Measurements from ENCODE around the gene VDAC2.
"Not testable (repeated sequence)": the region's sequence is repeated elsewhere in the genome, so short reads cannot be mapped to it uniquely, and the experiment has no call there.

VDAC2 gene

DNA sequence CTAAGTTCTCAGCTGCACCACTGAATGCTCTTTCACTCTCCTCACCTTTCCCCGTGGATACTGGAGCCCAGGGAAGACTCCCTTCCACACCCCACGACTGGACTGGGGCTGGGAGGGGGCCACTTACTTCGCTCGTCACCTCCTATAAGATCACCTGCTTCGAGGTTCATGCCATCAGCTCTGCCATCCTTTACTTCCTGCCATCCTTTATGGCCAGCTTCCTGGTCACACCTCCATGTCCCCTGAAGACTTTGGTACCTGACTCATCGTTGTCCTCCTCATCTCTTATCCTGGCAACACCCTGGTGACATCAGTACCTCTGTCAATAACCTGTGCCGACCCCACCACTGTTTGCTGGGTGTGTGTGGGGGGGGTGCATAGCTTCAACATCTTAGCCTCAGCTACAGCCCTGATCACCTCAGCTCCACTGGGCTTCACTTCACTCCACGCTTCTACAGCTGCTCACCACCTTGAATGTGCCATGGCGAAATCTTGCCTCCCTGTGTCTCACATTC is 8.7 kb upstream of the VDAC2 start:
- DNase-seq, result no peak

DNA sequence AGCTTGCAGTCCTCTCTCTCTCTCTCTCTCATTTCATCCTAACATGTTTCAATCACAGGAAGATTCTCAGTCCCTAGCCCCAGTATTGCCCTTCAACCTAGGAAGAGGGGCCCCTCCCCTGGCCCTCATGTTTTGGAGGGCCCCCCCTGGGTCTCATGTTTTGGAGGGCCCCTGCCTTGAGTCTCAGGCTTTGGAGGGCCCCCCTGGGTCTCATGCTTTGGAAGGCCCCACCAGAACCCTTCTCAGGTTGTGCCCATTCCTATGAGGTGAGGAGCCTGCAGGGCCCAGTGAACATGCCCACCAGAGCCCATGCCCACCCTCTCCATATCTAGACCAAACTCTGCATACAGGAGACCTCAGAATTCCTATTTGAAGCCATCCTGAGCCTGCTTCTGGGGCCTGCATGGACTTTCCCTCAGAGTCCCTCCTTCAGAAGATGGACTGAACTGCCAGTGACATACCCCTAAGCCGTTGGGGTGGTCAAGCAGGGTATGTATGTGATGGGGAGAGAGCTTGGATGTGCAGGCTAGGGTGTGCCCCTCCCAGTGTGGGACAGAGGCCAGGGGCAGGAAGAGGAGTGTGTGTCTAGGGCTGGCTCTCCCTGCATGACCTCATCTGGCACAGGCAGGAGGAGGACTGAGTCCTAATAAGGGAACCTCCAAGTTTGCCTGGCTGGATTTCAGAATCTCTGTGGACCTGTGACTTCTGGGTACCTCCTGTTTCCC is 8.1 kb upstream of the VDAC2 start:
- no peak for DNase-seq

DNA sequence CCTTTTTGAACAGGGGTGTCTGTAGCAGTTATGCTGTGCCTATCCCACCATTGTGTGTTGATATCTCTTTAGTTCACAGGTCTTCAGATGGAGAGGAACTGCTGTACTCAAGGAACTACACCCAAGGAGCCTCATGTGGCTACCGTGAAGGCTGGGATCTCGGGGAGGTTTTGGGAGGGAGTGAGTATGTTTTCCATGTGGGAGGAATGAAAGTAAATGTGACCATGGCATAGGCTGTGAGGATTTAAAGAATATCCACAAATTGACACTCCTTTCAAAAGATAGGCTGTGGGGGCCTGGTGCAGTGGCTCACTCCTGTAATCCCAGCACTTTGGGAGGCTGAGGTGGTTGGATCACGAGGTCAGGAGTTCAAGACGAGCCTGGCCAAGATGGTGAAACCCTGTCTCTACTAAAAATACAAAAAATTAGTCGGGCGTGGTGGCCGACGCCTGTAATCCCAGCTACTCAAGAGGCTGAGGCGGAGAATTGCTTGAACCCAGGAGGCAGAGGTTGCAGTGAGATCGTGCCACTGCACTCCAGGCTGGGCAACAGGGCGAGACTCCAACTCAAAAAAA is 7.5 kb upstream of the VDAC2 start:
- DNase-seq, result not testable (repeated sequence)

DNA sequence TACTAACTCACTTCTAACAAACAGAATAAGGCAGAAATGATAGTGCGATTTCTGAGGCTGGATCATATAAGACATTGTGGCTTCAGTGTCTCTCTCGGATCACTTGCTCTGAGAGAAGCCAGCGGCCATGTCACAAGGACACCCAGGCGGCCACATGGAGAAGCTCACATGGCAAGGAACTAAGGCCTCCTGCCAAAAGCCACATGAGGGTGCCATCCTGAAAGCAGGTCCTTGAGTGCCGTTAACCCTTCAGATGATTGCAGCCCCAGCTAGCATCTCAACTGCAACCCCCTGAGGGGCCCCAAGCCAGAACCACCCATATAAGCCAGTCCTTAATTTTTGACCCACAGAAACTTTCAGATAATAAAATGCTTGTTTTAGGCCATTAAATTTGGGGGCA is 6.9 kb upstream of the VDAC2 start:
- no peak for DNase-seq

DNA sequence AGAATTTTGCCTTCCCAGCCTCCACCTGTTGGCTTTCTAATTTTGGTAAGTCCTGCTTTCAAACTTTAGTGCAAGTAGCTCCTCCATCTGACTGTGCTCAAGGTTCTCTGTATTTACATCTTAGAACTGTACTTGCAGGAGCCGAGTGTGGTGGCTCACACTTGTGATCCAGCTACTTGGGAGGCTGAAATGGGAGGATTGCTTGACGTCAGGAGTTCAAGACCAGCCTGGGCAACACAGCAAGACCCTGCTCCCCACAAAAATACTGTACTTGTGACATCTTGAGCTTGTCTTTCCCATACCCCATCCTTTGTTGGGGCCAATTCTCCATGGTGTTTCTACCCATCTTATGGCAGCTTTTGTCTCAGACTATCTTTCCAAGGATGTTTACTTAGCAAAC is 4.7 kb upstream of the VDAC2 start:
- no peak for DNase-seq

DNA sequence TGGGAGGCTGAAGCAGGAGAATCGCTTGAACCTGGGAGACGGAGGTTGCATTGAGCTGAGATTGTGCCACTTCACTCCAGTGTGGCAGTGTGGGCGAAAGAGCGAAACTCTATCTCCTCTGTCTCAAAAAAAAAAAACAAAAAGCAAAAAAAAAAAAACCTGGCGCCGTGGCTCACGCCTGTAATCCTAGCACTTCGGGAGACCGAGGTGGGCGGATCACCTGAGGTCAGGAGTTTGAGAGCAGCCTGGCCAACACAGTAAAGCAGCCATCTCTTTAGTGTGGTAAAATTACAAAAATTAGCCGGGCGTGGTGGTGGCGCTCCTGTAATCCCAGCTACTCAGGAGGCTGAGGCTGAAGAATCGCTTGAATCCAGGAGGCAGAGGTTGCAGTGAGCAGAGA is 4.0 kb upstream of the VDAC2 start:
- DNase-seq, result not testable (repeated sequence)

DNA sequence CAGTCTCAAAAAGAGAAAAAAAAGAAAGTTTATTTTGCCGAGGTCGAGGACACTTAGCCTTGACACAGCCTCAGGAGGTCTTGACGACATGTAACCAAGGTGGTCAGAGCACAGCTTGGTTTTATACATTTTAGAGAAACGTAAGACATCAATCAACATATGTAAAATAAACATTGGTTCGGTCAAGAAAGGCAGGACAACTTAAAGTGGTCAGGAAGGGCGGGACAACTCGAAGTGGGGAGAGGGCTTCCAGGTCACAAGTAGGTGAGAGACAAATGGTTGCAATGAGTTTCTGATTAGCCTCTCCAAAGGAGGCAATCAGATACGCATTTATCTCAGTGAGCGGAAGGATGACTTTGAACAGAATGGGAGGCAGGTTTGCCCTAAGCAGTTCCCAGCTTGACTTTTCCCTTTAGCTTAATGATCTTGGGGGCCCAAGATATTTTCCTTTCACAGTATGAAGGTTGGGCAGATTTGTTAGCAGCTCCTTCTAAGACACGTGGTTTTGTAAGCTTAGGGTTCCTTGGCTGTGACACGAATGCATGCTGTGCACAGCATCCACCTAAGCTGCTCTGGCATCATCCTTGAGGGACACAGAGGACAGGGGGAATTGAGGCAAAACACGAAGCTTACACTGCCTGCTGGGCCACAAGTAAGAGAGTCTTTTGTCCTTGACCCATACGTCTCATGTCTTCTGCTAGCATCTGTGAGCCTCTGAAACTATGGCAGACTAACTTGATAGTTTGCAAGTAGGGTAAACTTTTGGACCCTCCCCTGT is 3.3 kb upstream of the VDAC2 start:
- no peak for DNase-seq

DNA sequence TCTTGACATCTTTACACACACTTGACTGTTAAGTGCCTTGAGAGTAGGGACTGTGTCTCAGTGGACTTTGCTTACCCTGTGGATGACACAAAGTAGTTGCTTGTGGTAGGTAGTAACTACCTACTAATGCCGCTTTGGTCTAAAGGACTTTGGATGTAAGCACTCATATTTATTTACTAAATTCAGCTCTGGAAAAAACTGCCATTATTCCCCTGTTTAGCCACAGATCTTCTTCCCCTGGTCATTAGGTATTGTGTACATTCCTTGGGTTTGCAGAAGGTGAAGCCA is 2.8 kb upstream of the VDAC2 start:
- no peak for DNase-seq

DNA sequence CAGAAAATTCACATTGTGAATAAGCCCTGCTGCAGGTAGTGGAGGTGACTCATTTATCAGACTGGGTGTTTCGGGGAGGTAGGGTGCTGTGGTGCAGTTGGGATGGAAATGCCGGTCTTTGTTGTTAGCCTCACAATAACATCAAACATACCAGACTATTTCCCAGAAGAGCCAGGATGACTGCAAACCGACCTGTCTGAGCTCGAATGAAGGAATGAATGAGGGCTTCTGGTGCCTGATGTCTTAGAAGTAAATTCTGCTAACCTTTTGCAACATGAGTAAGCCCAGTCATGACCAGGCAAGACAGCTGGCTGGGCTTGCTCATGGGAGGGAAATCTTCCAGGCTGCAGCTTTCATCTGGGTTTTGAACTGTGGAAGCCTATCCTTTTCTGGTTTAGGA is 2.4 kb upstream of the VDAC2 start:
- DNase-seq, result no peak

DNA sequence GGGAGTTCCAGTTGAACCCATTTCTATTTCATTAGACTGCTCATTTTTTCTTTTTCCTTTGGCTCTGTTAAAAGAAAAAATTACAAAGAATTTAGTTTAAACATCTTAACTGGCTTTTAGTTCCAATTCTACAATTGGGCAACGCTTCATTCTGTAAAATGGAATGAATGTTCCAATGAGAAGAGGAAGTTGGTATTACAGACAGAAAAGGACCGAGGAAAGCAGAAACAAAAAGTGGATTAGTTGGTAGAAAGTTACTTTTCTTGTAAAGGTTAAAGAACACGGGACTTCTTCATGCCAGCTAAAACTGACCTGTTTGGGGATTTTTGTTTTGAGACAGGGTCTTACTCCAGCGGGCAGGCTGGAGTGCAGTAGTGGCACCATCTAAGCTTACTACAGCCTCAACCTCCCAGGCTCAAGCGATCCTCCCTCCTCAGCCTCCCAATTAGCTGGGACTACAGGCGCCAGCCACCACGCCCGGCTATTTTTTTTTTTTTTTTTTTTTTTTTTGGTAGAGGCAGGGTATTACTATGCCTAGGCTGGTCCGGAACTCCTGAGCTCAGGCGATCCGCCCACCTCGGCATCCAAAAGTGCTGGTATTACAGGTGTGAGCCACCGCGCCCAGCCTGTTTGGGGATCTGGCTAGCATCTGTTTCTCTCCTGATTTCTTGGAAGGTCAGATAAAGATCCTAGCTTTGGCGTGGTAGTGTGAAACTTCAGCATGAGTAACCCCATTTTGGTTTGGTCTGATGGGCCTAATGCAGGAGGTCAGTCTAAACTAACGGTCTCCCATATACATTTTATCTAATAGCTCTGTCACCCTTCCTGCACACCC is 1.3 kb upstream of the VDAC2 start:
- peak; percentile 10 for DNase-seq

DNA sequence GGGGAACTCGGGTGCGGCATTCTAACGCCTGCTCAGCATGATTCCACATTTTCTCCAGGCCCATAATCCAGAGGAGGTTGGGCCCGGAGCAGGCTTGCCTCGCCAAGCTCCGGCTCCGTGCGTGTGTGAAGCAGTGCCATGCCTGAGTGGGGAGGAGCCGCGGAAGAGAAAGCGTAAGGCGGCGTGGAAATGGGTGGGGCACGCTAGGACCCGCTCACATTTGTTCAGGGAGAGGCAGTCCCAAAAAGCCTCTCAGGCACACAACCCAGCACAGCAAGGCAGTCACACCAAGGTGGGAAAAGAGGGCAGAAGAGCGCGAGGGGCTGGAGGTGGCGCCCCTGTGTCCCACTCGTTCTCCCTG is 695 bp upstream of the VDAC2 start:
- DNase-seq, result peak; percentile 80

DNA sequence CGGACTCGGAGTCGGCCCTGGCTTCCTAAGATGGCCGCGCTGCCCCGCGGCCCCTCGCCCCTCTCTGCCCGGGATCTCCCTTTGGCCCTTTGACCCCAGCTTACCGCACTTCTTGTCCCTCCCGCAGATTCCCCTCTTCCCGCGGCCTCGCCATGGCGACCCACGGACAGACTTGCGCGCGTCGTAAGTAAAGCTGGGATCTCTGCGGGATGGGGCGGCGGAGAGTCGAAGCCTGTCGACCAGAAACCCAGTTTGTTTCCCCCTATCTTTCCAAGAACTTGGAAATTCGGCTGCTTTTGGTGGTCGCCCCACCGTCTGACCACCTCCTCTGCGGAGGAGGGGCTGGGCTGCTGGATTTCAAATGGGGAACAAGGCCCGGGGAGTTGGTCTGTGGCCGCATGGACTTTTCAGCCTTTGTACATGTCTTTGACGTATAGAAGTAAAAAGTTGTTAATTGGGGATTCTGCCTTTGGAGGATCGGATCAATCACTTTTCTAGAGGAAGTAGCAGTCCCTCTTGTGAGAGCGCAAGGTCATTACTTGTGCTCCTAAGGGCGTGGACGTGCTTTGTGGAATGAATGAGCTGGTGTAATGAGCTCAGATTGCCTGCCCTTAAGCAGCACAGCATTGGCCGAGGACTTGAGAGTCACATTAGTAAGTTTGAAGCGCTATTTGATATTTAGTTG is 553 bp downstream of the VDAC2 start:
- peak; percentile 41 for DNase-seq

DNA sequence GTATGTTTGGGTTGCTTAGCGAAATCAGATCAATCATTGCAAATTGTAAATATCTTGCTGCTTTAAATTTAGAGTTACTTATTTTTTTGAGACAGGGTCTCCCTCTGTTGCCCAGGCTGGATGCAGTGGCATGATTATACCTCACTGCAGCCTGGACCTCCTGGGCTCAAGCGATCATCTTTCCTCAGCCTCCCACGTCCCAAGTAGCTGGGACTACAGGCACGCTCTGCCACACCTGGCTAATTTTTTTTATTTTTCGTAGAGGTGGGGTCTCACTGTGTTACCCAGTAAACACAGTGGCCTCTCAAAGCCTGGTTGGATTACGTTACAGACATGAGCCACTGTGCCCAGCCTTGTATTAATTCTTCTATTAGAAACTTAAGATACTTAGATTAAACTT is 1.7 kb downstream of the VDAC2 start:
- no peak for DNase-seq

DNA sequence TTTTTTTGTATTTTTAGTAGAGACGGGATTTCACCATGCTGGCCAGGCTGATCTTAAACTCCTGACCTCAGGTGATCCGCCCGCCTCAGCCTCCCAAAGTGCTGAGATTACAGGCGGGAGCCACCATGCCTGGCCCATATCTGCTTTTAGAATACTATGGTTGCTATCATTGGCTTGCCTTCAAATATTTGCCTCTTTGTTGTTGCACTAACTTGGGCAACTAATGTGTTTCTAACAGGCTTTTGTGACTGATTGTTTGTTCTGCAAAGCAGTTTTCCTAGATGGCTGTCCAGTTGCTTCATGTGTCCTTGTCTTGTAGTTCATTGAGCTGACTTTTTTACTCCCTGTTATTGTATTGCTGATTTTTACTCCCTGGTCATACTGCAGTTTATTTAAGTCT is 9.7 kb downstream of the VDAC2 start:
- DNase-seq, result no peak

DNA sequence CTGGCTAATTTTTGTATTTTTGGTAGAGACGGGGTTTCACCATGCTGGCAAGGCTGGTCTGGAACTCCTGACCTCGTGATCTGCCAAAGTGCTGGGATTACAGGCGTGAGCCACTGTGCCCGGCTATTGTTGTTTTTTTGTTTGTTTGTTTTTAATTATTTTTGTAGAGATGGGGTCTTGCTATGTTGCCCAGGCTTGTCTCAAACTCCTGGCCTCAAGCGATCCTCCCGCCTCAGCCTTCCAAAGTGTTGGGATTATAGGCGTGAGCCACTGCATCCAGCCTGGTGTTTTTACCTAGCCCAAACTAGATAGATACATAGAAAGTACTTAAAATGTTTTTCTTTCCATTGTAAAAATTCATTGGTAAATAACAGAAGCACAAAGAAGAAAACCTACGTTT is 10.9 kb downstream of the VDAC2 start:
- not testable (repeated sequence) for DNase-seq

DNA sequence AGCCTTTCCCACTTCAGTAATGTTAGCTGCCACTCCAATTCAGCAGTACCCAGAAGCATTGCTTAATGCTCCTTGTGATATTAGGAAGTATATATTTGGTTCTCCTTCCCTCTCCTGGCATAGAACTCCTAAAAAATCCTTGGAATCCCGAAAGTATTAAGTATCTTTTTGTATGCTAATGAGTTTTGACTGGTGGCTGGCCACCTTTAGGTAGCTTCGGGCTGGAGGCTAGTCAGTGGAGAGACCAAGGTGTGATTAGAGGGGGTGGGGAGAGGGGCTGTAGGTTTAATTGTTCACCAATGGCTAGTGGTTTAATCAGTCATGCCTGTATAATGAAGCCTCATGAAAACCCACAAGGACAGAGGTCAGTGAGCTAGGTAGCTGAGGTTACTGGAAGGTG is 12.9 kb downstream of the VDAC2 start:
- DNase-seq, result no peak

DNA sequence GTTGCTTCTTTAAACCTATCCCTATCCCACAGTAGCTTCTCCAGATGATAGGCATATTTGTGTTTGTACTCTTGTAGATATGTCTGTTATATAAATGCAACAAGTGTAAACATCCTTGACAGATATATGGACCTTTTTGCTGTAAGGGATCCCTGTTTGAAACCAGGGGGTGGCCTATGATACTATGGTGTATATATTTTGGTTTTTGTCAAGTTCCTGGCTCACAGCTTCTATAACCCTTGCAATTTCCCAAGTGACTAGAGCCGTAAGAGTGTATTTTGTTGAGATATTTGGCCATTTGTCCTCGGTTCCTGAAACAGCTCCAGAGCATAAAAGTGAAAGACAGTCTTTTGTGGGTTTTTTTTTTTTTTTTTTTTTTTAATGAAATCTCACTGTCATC is 15.5 kb downstream of the VDAC2 start:
- DNase-seq, result no peak

DNA sequence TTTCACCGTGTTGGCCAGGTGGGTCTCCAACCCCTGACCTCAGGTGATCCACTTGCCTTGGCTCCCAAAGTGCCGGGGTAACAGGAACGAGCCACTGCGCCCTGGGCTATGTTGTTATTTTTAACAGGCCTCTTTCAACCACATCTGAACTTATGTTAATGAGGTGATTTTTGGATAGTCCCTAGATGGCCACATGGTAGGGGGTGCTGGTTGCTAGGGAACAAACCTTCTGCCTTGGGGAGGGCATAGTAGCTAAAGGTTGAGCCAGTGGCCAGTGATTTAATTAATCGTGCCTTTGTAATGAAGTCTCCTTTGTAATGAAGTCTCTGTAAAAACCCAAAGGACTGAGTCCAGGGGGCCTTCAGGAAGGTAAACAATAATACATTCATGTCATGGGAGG is 16.1 kb downstream of the VDAC2 start:
- no peak for DNase-seq

DNA sequence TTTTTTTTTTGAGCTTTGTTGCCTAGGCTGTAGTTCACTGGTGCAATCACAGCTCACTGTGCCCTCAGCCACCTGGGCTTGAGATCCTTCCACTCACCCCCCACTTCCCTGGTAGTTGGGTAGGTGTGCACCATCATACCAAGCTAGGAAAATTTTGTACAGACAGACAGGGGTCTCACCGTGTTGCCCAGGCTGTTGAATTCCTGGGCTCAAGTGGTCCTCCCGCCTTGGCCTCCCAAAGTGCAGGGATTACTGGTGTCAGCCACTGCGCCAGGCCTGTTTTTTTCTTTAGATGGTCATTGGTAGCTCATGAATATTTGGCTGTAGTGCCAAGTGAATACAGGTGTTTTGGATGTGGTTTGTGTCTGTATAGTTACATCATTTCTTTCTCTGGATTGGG is 17.7 kb downstream of the VDAC2 start:
- DNase-seq, result no peak

DNA sequence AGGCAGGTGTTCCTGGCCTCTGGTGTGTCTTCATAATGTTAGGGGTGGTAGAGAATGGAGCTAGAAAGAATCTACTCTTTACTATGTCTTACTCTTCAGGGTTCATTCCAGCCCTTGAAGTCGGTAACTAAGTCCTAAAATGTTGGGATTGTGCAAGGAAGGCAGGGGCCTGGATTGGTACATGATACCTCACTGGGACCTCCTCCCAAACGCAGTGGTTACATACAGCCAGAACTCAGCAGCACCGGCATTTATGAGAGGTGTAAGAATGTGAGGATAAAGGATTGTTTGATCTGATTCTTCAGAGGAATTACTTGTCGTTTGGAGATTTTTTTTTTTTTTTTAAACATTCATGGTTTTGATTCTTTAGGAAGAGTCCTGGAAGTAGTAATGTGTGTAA is 18.2 kb downstream of the VDAC2 start:
- DNase-seq, result no peak

DNA sequence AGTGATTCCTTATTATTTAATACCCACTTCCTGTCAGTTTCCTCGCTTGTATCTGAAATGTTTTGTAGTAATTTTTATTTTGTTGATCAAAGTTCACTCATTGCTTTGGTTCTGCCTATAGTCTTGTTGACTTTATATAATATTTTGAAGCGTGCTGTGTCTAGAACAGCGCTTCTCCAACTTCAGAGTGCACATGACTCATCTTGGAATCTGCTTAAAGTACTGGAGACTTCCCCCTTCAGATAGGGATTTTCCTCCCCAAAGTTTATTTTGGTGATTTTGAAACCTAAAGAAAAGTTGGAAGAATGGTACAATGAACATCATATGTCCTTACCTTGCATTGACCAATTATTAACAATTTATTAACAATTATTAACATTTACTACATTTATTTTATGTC is 19.4 kb downstream of the VDAC2 start:
- no peak for DNase-seq

DNA sequence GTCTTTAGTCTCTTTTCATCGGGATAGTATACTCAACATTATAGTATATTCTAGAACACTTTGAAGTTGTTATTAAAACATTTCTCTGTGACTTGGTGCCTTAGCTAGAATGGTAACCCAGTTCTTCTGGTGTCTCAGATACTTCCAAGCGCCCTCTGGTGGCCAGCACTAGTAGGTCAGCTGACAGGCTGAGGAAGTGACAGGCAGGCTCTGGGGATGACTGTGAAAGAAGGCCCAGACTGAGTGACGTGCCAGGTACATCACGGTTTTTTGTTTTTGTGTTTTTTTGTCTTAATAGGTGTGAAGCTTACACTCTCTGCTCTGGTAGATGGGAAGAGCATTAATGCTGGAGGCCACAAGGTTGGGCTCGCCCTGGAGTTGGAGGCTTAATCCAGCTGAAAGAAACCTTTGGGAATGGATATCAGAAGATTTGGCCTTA is 20.0 kb downstream of the VDAC2 start:
- peak; percentile 94 for DNase-seq

All from activated naive CD4-positive, alpha-beta T cell treated with Interleukin-2 at 50 U/mL for 16 hours (primary cell).